ENCODE data around the gene SCUBE1.
"Not testable (repeated sequence)": the region's sequence is repeated elsewhere in the genome, so short reads cannot be mapped to it uniquely, and the experiment has no call there.

Gene SCUBE1

DNA sequence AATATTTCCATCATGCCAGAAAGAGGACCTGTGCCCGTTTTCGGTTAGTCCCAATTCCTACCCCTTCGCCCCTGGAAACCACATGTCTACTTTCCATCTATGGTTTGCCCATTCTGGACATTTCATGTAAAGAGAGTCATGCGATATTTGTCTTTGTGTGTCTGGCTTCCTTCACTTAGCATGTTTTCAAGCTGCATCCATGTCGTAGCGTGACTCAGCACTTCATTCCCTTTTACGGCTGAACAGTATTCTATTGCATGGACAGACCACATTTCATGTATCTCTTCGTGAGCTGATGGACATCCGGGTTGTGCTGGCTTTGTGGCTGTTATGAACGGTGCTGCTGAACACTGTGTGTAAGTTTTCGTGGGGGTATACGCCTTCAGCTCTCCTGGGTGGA is 43.4 kb downstream of the SCUBE1 start:
- DNase-seq: no peak

DNA sequence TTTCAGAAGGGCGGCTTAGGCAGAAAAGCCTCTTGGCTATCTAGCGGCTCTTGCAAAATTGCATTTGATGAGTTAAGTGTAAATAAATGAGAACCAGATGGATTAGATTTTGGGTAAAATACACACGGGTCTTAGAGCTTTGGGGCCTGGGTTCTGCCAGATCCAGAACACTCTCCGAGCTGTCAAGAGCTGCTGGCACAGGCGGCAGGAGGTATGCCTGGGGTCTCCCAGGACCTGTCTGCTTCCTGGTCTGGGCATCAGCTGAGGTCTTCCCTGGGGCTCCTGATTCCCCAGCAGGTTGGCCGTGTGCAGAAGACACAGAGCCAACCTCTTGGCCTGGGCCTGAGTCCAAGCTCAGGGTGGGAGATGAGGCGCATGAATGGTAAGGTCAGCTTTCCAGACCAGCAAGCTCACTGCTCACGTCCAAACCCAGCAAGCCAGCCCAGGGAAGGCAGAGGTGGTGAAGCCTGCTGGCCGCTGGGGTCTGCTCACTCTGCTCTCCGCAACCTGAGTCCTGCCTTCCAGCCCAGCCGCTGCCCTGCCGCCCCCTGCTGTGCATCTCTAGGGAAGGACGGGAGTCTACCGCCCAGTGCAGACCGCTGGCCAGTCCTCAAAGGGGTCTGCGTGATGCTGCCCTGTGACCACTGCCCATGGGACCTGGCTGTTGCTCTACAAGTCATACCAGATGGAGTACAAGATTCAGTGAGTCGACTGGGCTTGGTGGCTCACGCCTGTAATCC is 44.9 kb downstream of the SCUBE1 start:
- no peak for DNase-seq

DNA sequence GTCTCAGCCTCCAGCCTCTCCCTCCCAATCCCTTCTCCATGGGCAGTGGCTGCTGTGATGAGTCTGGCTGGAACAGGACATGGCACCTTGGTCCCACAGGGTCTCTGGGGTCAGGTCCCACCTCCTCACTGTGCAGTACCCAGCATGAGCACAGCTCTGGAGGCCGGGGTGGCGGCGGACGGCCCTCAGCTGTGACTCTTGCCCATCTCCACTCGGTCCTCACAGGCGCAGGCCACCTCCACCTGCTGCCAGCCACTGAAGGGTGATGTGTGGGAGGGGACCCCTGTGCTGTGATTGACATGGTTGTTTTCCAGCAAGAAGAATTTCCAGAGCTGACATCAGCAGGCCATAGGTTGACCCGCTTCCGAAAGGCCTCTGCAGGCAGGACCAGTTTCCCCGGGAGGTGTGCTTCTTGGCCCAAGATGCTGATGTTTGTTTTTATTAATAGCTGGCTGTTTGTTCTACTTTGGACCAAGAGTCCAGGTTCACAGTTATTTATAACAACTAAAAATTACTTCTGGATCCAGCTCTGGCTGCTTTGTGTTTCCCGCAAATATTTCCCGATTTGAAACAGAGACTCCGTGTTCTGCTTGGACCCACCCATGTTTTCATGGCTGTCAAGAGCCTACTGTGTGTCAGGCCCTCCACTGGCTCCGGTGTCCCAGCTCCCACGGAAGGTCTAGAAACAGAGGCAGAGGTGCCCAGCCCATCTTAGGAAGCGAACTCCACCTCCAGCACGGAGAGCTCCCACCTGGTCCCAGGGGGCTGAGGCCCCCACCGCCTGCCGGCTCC is 45.7 kb downstream of the SCUBE1 start:
- no peak for DNase-seq

DNA sequence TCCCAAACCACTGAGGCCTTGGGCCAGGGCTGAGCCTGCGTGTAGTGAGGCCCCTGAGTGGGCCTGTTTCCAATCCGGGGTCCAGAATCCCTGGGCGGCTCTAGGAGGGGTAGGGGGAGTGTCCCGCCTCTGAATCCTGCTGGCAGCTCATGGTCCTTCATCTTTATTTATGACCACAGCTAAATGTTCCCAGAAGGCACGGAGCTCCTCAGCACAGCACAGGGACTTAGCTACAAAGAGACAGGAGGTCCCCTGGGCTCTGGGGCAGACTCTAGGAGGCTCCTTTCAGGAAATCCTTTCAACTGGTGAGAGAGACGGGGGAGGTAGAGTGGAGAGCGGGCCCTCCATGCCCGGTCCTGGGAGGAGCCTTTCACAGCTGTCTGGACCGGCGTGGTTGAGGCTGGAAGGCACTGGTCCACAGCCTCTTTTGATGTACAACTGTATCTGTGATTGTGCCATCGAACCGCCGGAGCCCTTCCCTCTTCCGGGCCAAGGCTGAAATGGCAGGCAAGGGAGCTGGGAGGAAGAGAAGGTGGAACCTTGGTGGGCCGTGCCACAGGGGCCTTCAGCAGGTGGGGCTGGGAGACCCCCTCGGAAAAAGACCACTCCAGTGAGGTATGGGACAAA is 46.8 kb downstream of the SCUBE1 start:
- no peak for DNase-seq

DNA sequence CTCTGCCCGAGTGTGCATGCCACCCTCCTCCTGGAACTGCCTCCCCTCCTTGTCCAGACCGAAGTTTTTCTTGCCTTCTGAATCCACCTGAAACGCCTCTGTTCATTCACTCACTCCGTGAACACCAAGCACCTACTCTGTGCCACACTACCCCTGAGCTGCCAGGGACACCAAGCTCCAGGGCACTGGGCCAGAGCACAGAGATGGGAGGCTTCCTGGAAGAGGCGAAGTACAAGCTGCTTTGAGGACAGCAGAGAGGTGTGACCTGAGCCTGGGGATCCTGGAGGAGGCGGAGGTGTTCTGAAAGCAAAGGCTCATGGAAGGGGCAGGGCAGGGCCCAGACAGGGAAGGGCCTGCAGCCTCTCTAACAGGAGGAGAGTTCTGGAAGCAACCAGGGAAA is 47.5 kb downstream of the SCUBE1 start:
- DNase-seq: no peak

DNA sequence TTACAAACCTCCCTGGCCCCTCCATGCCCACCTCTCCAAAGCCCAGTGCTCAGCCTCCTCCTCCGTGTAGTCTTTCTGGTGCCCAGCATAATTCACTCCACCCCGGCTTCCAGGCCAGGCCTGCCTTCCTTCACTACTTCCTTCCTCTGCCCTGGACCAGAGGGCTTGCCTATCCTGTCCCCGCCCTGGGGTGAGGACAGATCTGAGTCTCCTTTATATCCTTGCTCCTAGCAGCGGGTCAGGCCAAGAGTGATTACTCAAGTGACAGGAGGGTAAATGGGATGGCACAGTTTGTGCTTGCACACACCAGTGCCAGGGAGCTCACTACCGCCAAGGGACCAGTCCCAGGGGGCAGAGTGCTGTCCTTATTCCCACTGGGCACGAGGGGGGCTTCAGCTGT is 48.0 kb downstream of the SCUBE1 start:
- DNase-seq: no peak

DNA sequence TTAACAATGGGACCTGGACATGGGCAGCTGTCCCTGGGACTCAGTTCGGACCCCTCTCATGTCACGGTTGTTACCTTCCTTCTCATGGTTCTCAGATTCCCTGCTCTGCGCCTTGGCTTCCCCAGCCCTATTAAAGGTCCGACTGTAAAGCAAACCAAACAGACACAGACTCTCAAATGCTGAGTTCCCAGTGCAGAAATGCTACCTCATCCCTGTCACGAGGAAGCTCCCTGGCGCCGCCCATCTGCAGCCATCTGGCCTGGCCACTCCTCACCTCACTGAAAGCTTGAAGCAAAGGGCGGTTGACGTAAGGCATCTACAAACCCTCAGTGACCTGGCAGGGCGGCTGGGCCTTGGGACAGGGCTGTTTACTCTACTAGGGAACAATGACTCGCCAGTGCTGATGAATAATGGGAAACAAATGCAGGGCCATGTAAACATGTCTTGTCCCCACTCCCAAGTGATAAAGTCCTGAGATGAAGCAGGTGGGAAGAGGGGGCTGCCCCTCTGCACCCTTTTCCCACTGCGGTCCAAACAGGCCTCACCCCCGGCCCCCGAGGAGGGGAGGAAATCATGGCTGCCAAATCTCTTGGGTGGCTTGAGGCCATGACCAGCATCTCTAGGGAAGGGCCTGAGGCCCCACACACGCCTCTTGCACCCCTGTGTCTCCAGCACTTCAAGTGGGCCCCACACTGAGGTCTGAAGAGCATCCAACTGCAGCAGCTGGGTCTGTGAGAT is 49.3 kb downstream of the SCUBE1 start:
- DNase-seq: no peak

DNA sequence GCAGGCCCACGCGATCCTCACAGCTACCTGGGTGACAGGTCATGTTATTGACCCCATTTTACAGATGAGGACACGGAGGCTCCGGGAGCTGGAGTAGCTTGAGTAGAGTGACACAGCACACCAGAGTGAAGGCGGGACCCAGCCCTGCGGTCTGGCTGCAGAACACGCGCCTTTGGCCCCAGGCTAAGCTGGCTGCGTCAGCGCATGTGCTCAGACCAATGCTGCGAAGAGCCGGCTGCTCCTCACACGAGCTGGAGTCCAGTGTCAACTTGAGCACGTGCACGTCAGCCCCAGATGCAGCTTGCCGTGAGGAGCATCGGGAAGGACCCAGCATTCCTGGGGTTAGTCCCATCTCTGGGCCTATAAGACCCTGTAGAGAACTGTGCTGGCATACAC is 49.9 kb downstream of the SCUBE1 start:
- DNase-seq: no peak

DNA sequence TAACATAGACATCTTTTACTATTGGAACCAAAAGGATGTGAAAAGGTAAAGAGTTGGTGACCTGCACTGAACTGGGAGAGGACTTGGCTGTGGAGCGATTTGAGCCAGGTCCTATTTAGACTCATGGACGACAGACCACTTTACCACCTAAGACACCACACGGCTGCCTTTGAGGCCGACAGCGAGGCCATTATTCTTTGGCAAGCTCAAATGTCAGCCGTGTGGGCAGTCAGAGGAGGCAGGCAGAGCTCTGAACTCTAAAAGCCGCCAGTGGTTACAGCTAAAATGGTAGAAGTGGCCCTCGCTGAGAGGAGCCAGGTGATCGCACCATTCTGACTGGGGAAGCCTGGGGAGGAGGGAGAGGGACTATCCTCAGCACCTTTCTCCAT is 50.5 kb downstream of the SCUBE1 start:
- DNase-seq: no peak

DNA sequence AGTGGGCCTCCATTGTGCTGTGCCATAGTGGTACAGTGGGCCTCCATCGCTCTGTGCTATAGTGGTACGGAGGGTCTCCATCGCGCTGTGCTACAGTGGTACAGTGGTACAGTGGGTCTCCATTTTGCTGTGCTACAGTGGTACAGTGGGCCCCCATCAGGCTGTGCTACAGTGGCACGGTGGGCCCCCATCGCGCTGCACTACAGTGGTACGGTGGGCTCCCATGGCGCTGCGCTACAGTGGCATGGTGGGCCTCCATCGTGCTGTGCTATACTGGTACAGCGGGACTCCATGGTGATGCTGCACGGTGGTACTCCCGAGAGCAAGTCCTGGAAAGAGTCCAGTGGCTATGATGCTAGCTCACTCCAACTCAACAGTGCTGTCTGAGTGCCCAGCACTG is 51.8 kb downstream of the SCUBE1 start:
- no peak for DNase-seq

DNA sequence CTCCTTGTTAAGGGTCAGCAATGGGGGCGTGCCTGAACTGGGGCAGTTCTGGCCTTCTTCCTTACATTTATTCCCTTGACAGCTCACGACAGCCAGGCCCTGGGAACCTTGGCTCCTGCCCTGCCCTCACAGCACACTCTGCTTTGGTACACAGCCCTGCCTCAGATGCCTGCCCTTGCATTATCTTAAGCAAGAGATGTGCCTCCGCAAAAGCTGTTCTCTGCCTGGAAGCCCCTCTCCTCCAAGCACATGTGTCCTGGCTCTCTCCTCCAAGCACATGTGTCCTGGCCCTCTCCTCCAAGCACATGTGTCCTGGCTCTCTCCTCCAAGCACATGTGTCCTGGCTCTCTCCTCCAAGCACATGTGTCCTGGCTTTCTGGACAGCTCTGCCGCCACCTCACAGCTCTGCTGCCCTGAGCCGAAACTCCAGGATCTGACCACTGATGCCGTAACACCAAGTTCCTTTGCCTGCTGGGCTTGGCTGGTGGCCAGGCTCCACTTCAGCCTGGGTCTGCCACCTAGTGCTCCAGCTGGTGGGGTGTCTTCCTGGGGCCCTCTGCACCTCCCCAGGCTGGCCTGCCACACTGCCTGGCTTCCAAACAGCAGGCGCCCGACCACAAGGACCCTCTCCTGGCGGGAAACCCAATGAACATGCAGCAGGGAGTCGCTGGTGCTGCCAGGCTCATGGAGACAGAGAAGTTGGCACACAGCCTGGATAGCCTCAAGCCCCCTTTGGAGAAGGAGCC is 53.0 kb downstream of the SCUBE1 start:
- DNase-seq: no peak

DNA sequence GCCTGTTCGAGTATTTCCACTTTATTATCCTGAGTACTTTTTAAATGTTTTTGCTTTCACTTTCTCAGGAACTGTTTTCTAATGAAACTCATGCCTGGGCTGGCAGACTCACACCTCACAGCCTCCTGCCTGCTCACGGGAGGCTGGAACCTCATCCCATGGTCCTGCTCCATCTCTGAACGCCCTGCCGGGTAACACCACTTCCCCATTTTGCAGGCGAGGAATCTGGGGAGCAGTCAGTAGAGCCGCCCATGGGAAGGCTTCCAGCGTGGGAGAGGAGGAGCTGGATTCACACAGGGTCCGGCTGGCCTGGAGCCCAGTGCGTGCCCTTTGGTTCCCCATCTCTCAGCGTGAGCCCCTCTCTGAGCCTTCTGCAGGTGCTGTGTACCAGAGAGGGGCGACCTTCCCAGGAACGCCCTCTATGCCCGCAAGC is 53.6 kb downstream of the SCUBE1 start:
- no peak for DNase-seq

DNA sequence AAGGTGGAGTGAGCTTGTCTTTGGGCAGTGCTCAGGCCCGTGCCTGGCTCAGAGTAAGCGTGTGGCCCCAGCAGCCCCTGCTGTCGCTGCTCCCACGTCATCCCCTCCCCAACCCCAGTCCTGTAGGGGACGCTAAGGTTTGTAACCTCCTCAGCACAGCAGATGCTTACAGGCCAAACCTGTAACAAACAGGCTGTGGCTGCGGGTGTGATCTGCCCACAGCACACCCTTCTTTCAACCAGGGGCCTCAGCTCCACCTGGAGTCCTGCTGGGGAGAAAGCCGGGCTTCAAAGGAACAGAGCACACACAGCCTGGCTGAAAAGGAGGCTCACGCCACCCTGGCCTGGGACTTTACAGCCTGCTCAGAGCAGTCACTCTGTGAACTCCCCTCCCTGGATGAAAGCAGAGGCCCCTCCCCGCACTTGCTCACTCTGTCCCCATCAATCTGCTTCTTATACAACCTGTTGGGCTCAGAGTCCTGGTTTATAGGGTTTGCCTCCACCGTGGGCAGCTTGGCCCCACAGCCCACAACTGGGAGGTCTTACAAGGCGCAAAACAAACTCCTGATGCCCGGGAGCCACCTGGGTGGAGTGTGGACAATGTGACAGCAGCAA is 54.3 kb downstream of the SCUBE1 start:
- no peak for DNase-seq

DNA sequence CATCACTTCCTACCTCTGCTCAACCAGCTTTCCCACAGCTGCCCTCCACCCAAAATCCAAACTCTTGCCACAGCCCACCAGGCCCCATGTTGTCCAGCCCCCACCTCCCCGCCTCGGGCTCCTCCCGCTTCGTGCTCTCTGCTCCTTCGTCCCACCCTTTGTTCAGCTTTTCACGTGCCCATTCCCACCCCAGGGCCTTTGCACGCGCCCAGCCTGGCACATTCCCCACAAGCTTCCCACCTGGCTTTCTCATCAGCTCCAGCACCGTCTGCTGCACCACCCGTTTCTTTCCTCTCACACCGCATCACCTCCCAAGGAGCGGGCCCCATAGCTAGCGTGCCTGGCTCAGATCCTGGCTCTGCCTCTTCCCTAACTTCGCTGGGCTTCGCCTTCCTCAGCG is 54.8 kb downstream of the SCUBE1 start:
- DNase-seq: no peak

DNA sequence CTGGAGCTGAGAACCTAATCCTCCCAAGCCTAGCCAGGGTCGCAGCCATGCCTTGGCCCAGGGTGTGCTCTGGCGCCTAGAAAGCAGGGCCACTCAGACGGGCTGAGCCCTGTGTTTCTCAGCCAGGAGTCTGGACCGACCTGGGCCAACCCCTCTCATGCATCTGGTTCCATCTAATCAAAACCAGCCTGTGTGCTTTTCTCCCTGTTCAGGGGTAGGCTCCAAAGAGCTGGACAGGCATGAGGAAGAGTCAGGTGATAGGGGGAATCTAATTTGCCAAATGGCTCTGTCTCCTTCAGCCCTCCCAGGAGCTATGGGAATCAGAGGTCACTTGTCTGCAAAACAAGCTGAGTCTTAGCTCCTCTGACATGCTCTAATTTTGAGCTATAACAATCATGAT is 55.7 kb downstream of the SCUBE1 start:
- DNase-seq: no peak

DNA sequence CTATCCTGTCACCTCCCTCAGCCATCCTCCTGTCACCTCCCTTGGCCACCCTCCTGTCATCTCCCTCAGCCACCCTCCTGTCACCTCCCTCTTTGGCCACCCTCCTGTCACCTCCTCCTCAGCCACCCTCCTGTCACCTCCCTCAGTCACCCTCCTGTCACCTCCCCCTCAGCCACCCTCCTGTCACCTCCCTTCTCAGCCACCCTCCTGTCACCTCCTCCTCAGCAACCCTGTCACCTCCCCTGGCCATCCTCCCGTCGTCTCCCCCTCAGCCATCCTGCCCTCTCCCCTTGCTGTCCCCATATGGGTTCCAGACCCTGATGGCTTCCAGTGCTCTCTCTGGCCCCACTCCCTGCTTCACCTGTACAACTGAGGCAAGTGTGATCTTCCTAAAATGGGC is 61.8 kb downstream of the SCUBE1 start:
- no peak for DNase-seq

DNA sequence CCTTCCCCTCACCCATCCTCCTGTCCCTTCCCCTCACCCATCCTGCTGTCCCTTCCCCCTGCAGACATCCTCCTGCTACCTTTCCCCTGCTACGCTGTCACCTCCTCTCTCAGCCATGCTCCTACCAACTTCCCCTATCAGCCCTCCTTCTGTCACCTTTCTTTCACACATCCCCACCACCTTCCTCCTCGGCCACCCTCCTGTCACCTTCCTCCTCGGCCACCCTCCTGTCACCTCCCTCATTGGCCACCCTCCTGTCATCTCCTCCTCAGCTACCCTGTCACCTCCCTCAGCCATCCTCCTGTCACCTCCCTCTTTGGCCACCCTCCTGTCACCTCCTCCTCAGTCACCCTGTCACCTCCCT is 62.7 kb downstream of the SCUBE1 start:
- not testable (repeated sequence) for DNase-seq

DNA sequence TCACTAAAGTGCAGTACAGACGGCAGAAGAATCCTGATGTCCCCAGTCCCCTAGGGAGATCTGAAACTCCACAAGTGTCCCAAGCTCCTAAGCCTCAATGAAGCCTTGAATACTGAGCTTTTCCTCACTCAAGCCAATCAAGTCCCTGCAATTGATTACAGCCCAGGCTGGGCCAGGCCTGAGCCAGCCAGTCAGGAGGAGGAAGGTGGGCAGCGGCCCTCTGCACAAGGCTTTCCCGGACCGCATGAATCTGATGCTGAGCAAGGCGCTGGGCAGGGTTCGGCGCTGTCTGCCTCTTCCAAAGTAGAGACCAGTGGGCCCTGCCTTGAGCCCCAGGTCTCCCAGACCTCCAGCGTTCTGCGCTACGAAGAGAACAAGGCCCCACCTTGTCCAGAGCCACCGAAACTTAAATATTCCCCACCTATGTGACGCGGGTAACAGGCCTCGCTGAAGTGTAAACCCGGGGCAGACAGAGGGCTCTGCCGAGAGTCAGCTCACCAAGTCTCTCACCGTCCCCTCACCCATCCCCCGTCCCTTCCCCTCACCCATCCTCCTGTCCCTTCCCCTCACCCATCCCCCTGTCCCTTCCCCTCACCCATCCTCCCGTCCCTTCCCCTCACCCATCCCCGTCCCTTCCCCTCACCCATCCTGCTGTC is 63.2 kb downstream of the SCUBE1 start:
- no peak for DNase-seq

DNA sequence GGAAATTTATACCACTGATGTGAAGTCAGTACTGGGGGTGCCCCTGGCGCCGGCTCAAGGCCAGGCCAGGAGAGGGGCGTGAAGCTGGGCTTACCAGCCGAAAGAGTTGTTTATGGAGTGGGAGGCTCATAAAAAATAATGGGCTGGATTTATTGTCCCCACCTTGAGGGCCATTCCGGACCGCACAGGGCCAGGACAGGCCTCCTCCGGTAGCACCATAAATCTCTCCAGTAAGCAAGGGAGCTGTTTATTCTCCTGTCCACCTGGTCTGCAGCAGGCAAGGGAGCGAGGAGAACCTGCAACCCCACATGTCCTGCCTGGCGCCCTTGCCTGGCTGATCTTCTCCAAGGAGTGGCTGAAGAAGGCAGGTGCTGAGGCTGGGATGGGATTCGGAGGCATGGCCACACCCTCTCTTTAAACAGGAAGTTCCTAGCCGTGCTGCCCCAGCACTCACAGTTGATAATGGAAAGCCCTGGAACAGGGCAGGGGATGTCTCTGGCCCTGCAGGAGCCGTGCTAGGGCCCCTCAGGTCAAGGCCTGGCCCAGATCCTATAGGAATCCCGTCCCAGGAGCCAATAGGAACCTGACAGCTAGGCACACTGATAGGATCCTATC is 65.1 kb downstream of the SCUBE1 start:
- DNase-seq: no peak

DNA sequence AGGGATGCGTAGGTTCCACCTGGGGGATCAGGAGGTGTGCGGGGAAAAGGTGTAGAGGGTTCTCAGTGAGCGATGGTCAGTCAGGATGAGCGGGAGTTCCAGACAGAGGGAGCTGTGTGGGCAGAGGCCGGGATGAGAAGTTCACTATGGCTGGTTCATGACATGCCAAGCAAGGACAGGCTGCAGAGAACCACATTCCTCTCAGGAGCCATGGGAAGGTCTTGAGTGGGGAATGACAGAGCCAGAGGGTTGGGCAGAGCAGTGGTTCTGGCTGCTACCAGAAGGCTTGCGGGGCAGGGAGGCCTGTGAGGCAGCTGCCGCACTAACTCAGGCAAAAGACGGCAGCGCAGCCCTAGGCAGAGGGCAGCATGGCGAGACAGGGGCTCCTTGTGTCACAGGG is 66.1 kb downstream of the SCUBE1 start:
- DNase-seq: no peak

DNA sequence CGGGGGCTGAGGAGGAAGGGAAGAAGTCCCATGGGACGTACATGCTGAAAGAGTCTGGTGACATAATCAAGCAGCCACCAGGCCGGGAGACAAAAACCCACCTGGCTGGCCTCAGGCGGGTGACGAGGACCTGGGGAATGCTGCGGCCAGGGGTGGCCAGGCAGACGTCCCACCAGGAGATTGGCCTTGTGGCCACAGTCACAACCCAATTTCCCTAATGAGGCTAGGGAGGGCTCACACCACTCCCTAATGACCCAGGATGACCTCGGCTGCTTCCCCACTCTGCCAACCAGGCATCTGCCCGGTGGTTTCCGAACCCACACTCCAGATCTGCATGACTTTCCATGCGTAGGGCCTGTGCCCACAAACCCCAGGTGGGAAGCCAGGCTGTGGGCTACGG is 66.9 kb downstream of the SCUBE1 start:
- DNase-seq: no peak
